ENCODE measurements around the gene TEX9.

DNA sequence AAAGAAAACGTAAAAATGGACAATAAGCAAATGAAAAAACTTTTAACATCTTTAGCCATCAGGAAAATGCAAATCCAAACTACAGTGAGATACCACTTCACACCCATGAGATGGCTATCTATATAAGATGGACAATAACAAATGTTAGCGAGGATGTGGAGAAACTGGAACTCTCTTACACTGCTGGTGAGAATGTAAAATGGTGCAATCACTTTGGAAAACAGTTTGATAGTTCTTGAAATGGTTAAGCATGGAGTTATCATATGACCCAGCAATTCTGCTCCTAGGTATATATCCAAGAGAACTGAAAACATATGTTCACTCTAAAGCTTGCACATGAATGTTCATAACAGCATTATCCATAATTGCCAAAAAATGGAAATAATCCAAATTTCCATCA lies 21.3 kb upstream of the TEX9 start:
- TF ChIP-seq ZFX (IDR thresholded peaks at IDR 0.05; ENCODE audit: borderline replicate concordance), result no peak
- TF ChIP-seq, protein P1, sequence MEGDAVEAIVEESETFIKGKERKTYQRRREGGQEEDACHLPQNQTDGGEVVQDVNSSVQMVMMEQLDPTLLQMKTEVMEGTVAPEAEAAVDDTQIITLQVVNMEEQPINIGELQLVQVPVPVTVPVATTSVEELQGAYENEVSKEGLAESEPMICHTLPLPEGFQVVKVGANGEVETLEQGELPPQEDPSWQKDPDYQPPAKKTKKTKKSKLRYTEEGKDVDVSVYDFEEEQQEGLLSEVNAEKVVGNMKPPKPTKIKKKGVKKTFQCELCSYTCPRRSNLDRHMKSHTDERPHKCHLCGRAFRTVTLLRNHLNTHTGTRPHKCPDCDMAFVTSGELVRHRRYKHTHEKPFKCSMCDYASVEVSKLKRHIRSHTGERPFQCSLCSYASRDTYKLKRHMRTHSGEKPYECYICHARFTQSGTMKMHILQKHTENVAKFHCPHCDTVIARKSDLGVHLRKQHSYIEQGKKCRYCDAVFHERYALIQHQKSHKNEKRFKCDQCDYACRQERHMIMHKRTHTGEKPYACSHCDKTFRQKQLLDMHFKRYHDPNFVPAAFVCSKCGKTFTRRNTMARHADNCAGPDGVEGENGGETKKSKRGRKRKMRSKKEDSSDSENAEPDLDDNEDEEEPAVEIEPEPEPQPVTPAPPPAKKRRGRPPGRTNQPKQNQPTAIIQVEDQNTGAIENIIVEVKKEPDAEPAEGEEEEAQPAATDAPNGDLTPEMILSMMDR (IDR thresholded peaks at IDR 0.05), result no peak

Measured in 22Rv1 (cell line).